IMR-90 (cell line): Measurements from ENCODE around the gene LRRC4. TPM values are rescaled to one million over a fixed set of nuclear protein-coding genes. Genes with fewer than 3 reads are reported as not detected.
A peak's percentile ranks its signal among the peaks of the same experiment; 100 is the strongest.

Experiments
- ATAC-seq: fragments of 200-7000 bp; cut with Tn5 transposase; 2 replicates; pipeline ENCODE4 v1.9.1; 2020; ENCODE audit warnings: low read depth, mild to moderate bottlenecking, moderate library complexity
- BruUV-seq: library from RNA; stranded (reverse); fragments of 400-500 nt; replicated peaks from 2 replicates; lab custom pipeline; 2021; lab: Mats Ljungman, UMichigan
- CTCF ChIA-PET: fragments of 300-600 bp; formaldehyde crosslinking; extraction: SDS; loops from one replicate; lab custom pipeline; 2021; ENCODE audit warnings: antibody characterized with exemption; lab: Yijun Ruan, JAX
- POLR2A ChIA-PET: fragments of 300-600 bp; sonication (Branson Sonifier 250); formaldehyde crosslinking; loops from one replicate; lab custom pipeline; 2022; ENCODE audit warnings: antibody characterized with exemption; ENCODE audit not compliant: unreplicated experiment; lab: Charles Lee
- DNase-seq: peaks from one replicate; pipeline ENCODE4 v3.0.0; 2013
- H2AFZ ChIP-seq: replicated peaks from 2 replicates; pipeline ENCODE3; 2013; ENCODE audit warnings: low read length, mild to moderate bottlenecking; ENCODE audit not compliant: poor library complexity
- H2AK5ac ChIP-seq: 2 replicates; pipeline ENCODE4 v1.6.1; 2013; ENCODE audit warnings: low read depth, low read length, inconsistent platforms
- H2AK9ac ChIP-seq: replicated peaks from 2 replicates; pipeline ENCODE3; 2013; ENCODE audit warnings: mild to moderate bottlenecking, low read depth, low read length, moderate library complexity; ENCODE audit not compliant: poor library complexity
- H2BK120ac ChIP-seq: 2 replicates; pipeline ENCODE4 v1.6.1; 2013; ENCODE audit warnings: low read depth, low read length, inconsistent platforms
- H2BK15ac ChIP-seq: 3 replicates; pipeline ENCODE4 v1.6.1; 2013; ENCODE audit warnings: low read depth, low read length, inconsistent platforms
- H2BK20ac ChIP-seq: 2 replicates; pipeline ENCODE4 v1.6.1; 2013; ENCODE audit warnings: low read depth, mild to moderate bottlenecking, inconsistent platforms, low read length, moderate library complexity
- H2BK5ac ChIP-seq: 2 replicates; pipeline ENCODE4 v1.6.1; 2013; ENCODE audit warnings: mild to moderate bottlenecking, low read depth, low read length, inconsistent platforms; ENCODE audit not compliant: poor library complexity, severe bottlenecking
- H3K14ac ChIP-seq: replicated peaks from 2 replicates; pipeline ENCODE4 v1.6.1; 2013; ENCODE audit warnings: low read depth, low read length, inconsistent platforms
- H3K18ac ChIP-seq: 2 replicates; pipeline ENCODE4 v1.6.1; 2013; ENCODE audit warnings: low read depth, low read length, control low read depth
- H3K23ac ChIP-seq: 2 replicates; pipeline ENCODE4 v1.6.1; 2013; ENCODE audit warnings: low read depth, low read length, inconsistent platforms
- H3K27ac ChIP-seq: 2 replicates; pipeline ENCODE4 v1.5.1; 2013; ENCODE audit warnings: mild to moderate bottlenecking, control low read depth, low read length; ENCODE audit not compliant: insufficient read depth
- H3K27me3 ChIP-seq: 2 replicates; pipeline ENCODE4 v1.6.1; 2013; ENCODE audit warnings: low read length; ENCODE audit not compliant: control insufficient read depth, insufficient read depth
- H3K36me3 ChIP-seq: 2 replicates; pipeline ENCODE4 v1.6.1; 2013; ENCODE audit warnings: low read length, mixed read lengths; ENCODE audit not compliant: control insufficient read depth, insufficient read depth
- H3K4ac ChIP-seq: 2 replicates; pipeline ENCODE4 v1.6.1; 2013; ENCODE audit warnings: low read depth, low read length, inconsistent platforms
- H3K4me1 ChIP-seq: 2 replicates; pipeline ENCODE4 v1.6.1; 2013; ENCODE audit warnings: low read length, mixed read lengths; ENCODE audit not compliant: control insufficient read depth, insufficient read depth
- H3K4me2 ChIP-seq: 2 replicates; pipeline ENCODE4 v1.6.1; 2013; ENCODE audit warnings: low read depth, mild to moderate bottlenecking, control low read depth, low read length, moderate library complexity
- H3K4me3 ChIP-seq: 2 replicates; pipeline ENCODE4 v1.5.1; 2013; ENCODE audit warnings: low read depth, mild to moderate bottlenecking, control low read depth, low read length, moderate library complexity; ENCODE audit not compliant: insufficient read depth
- H3K56ac ChIP-seq: 2 replicates; pipeline ENCODE4 v1.6.1; 2013; ENCODE audit warnings: low read length, inconsistent platforms; ENCODE audit not compliant: insufficient read depth; ENCODE audit errors: extremely low read depth
- H3K79me1 ChIP-seq, 2 experiments: 2 replicates each; pipeline ENCODE4 v1.6.1; 2013; ENCODE audit warnings: low read length in 2 of 2, inconsistent platforms in 1 of 2, low read depth in 1 of 2
- H3K9ac ChIP-seq: 2 replicates; pipeline ENCODE4 v1.6.1; 2013; ENCODE audit warnings: low read depth, low read length, control low read depth
- H3K9me1 ChIP-seq: 2 replicates; pipeline ENCODE4 v1.6.1; 2013; ENCODE audit warnings: low read length, inconsistent platforms; ENCODE audit not compliant: insufficient read depth
- H3K9me3 ChIP-seq: 2 replicates; pipeline ENCODE4 v1.6.1; 2013; ENCODE audit warnings: low read length; ENCODE audit not compliant: control insufficient read depth, insufficient read depth
- H4K20me1 ChIP-seq: 2 replicates; pipeline ENCODE4 v1.6.1; 2013; ENCODE audit warnings: low read length, inconsistent platforms; ENCODE audit not compliant: insufficient read depth
- H4K5ac ChIP-seq: 2 replicates; pipeline ENCODE4 v1.6.1; 2013; ENCODE audit warnings: mild to moderate bottlenecking, low read depth, low read length, control low read depth
- H4K8ac ChIP-seq, 2 experiments: 2 replicates each; pipeline ENCODE4 v1.6.1; 2013; ENCODE audit warnings: low read depth in 2 of 2, low read length in 2 of 2, control low read depth in 1 of 2, inconsistent platforms in 1 of 2
- H4K91ac ChIP-seq: 2 replicates; pipeline ENCODE4 v1.6.1; 2013; ENCODE audit warnings: low read depth, low read length, inconsistent platforms; ENCODE audit not compliant: insufficient read depth
- BHLHE40 ChIP-seq: fragments of 150-350 bp; IDR thresholded peaks from 2 replicates; pipeline ENCODE4 v1.6.1; 2016; ENCODE audit warnings: mild to moderate bottlenecking, low read depth, low read length
- CEBPB ChIP-seq: IDR thresholded peaks from 2 replicates; pipeline ENCODE4 v1.6.1; 2012; ENCODE audit warnings: low read depth, low read length, improper control_type of control experiment
- CHD1 ChIP-seq: IDR thresholded peaks from 2 replicates; pipeline ENCODE4 v1.6.1; 2012; ENCODE audit warnings: low read depth, low read length, improper control_type of control experiment
- ELK1 ChIP-seq: fragments of 150-350 bp; IDR thresholded peaks from 2 replicates; pipeline ENCODE4 v1.6.1; 2016; ENCODE audit warnings: low read depth, mild to moderate bottlenecking, low read length, moderate library complexity, borderline replicate concordance
- FOS ChIP-seq: fragments of 150-350 bp; IDR thresholded peaks from 2 replicates; pipeline ENCODE4 v1.6.1; 2016; ENCODE audit warnings: low read depth, low read length
- MAFK ChIP-seq: IDR thresholded peaks from 2 replicates; pipeline ENCODE4 v1.6.1; 2012; ENCODE audit warnings: low read depth, low read length, improper control_type of control experiment
- MAZ ChIP-seq: IDR thresholded peaks from 2 replicates; pipeline ENCODE4 v1.6.1; 2012; ENCODE audit warnings: low read depth, mild to moderate bottlenecking, low read length, improper control_type of control experiment, moderate library complexity, borderline replicate concordance
- MXI1 ChIP-seq: IDR thresholded peaks from 2 replicates; pipeline ENCODE4 v1.6.1; 2012; ENCODE audit warnings: low read depth, mild to moderate bottlenecking, low read length, moderate library complexity, borderline replicate concordance
- POLR2A ChIP-seq: IDR thresholded peaks from 2 replicates; pipeline ENCODE4 v1.6.1; 2012; ENCODE audit warnings: mild to moderate bottlenecking, low read depth, low read length
- RAD21 ChIP-seq: IDR thresholded peaks from 2 replicates; pipeline ENCODE4 v1.6.1; 2012; ENCODE audit warnings: low read length, improper control_type of control experiment
- RCOR1 ChIP-seq: IDR thresholded peaks from 2 replicates; pipeline ENCODE4 v1.6.1; 2012; ENCODE audit warnings: mild to moderate bottlenecking, low read length, improper control_type of control experiment; ENCODE audit not compliant: insufficient replicate concordance
- RFX5 ChIP-seq: IDR thresholded peaks from 2 replicates; pipeline ENCODE4 v1.8.0; 2012; ENCODE audit warnings: low read depth, mild to moderate bottlenecking, low read length, moderate library complexity
- SMC3 ChIP-seq: fragments of 150-350 bp; IDR thresholded peaks from 2 replicates; pipeline ENCODE4 v1.6.1; 2016; ENCODE audit warnings: low read depth, mild to moderate bottlenecking, antibody characterized with exemption, low read length, moderate library complexity
- USF2 ChIP-seq: fragments of 150-350 bp; IDR thresholded peaks from 2 replicates; pipeline ENCODE4 v1.6.1; 2017; ENCODE audit warnings: mild to moderate bottlenecking, antibody characterized with exemption, low read length, low read depth
- WGBS, 2 experiments: methylation state at CpG; one replicate each; pipeline versions ENCODE4 v1.1.5 to v1.1.7; 2013; ENCODE audit warnings: missing lambda C conversion rate in 2 of 2; ENCODE audit not compliant: insufficient read length in 1 of 2; ENCODE audit errors: extremely low coverage in 2 of 2; 5-methylcytosine and 5-hydroxymethylcytosine counted together
- dilution Hi-C: fragments of 300-500 bp; cut with HindIII; formaldehyde crosslinking; loops from one replicate; pipeline ENCODE4 v1.14.3; 2018; ENCODE audit warnings: low sequenced_read_pairs; ENCODE audit not compliant: unreplicated experiment
- in situ Hi-C: fragments of 300-500 bp; cut with MboI; formaldehyde crosslinking; loops from 3 replicates; pipeline ENCODE4 v1.14.3; 2019; ENCODE audit warnings: low sequenced_read_pairs, inconsistent platforms, mixed read lengths
- intact Hi-C: fragments of 100-400 bp; cut with micrococcal nuclease; formaldehyde crosslinking; loops from 2 replicates; pipeline ENCODE4 v1.10.0; 2022
- polyA plus RNA-seq, 3 experiments: library from polyadenylated mRNA; depleted of rRNA; stranded (reverse); fragments of >200 nt; gene quantifications; 2 replicates each; pipeline ENCODE4 v1.2.3, GENCODE V29; 2012; ENCODE audit warnings: low replicate concordance in 1 of 3
- total RNA-seq: library from RNA; depleted of rRNA; stranded (reverse); fragments of >200 nt; gene quantifications from 2 replicates; pipeline ENCODE4 v1.2.3, GENCODE V29; 2012

The LRRC4 gene
- total and polyA plus RNA-seq, 2 of the 4 experiments (the other 2 are of a cell fraction), result 0.54 to 0.55 TPM

GRCh38 chr7:128076196-128076795, 45.1 kb upstream of the LRRC4 start:
- Histone ChIP-seq H4K91ac (no peak overlapping the region), H3K4me1 (peaks cover 2% of the 10 kb centered on the region; the same call in 1 of the 2 replicates), H3K79me1 (peaks cover 0 to 27% of the 10 kb centered on the region in 2 experiments; a peak in 2 of 4 replicates), H3K4me3 (no peak overlapping the region), H3K36me3 (peaks cover 45% of the 10 kb centered on the region), H3K18ac (no peak overlapping the region), H2AK5ac (no peak overlapping the region), H2BK15ac (no peak overlapping the region), H3K56ac (no peak overlapping the region), H3K9ac (no peak overlapping the region), H4K8ac (no peak overlapping the region), H3K27ac (no peak overlapping the region), H2BK5ac (no peak overlapping the region), H3K23ac (no peak overlapping the region), H3K4ac (no peak overlapping the region), H2BK20ac (no peak overlapping the region), H2AK9ac (peak overlapping the region; percentile 7), H3K14ac (no peak overlapping the region), H2AFZ (no peak overlapping the region), H2BK120ac (no peak overlapping the region), H4K5ac (no peak overlapping the region), H3K4me2 (no peak overlapping the region), H3K9me1 (peaks cover 16% of the 10 kb centered on the region; the same call in 1 of the 2 replicates), H3K9me3 (no peaks in the 10 kb centered on the region), H3K27me3 (no peaks in the 10 kb centered on the region), H4K20me1 (peaks cover 18% of the 10 kb centered on the region)
- no TSS peak for BruUV-seq
- DNase-seq (no peak), ATAC-seq (no peak)
- CTCF ChIA-PET, result no interaction called here
- POLR2A ChIA-PET, result no interaction called here
- 85% methylated on average over 8 of the region's 8 CpGs; no CpG with 5 or more reads in 1 of the 2 experiments for WGBS, 2 experiments
- TF ChIP-seq SMC3, result no peak
- TF ChIP-seq BHLHE40, result no peak
- no peak for TF ChIP-seq MXI1
- no peak for TF ChIP-seq POLR2A
- no peak for TF ChIP-seq USF2
- no peak for TF ChIP-seq CEBPB
- no peak for TF ChIP-seq CHD1
- TF ChIP-seq RCOR1, result no peak
- TF ChIP-seq FOS, result no peak
- no peak for TF ChIP-seq ELK1
- TF ChIP-seq RAD21, result no peak
- TF ChIP-seq MAFK, result no peak
- TF ChIP-seq RFX5, result no peak
- no peak for TF ChIP-seq MAZ
- intact Hi-C loops, result no loop called here
- dilution Hi-C loops, result no loop called here
- in situ Hi-C loops, result no loop called here
